Testis (tissue), 3 donors: Measurements from ENCODE around the gene SGF29. TPM values are rescaled to one million over a fixed set of nuclear protein-coding genes. Genes with fewer than 3 reads are reported as not detected.

ENCODE experiments used
- DNase-seq: peaks from one replicate; pipeline ENCODE4 v3.0.0-alpha.2; 2019
- H3K27ac ChIP-seq, 2 donors: fragments of 200-600 bp; sonication (generic); one replicate each; pipeline ENCODE4 v1.5.1; 2019
- H3K27me3 ChIP-seq: fragments of 200-600 bp; sonication (generic); one replicate; pipeline ENCODE4 v1.5.1; 2019
- H3K36me3 ChIP-seq: fragments of 200-600 bp; sonication (generic); one replicate; pipeline ENCODE4 v1.5.1; 2017; ENCODE audit warnings: low read depth; ENCODE audit errors: missing control alignments
- H3K4me1 ChIP-seq: fragments of 200-600 bp; sonication (generic); one replicate; pipeline ENCODE4 v1.5.1; 2019
- H3K4me3 ChIP-seq, 2 donors: fragments of 200-600 bp; sonication (generic); one replicate each; pipeline ENCODE4 v1.5.1; 2017 to 2019
- H3K9me3 ChIP-seq: fragments of 200-600 bp; sonication (generic); one replicate; pipeline ENCODE4 v1.5.1; 2017
- CTCF ChIP-seq, 3 experiments: fragments of 450-650 bp in 2 of 3; fragments of 200-600 bp in 1 of 3; sonication (generic) in 1 of 3; IDR thresholded peaks; one replicate each; pipeline ENCODE4 v1.5.1; 2016 to 2019; ENCODE audit warnings: antibody characterized with exemption in 3 of 3, mild to moderate bottlenecking in 2 of 3, moderate library complexity in 1 of 3
- POLR2A ChIP-seq: fragments of 450-650 bp; IDR thresholded peaks from one replicate; pipeline ENCODE4 v1.6.1; 2017; ENCODE audit warnings: antibody characterized with exemption, mild to moderate bottlenecking, moderate library complexity
- WGBS, 2 donors: methylation state at CpG; one replicate each; pipeline ENCODE4 v1.1.5; 2018; 5-methylcytosine and 5-hydroxymethylcytosine counted together
- intact Hi-C: fragments of 100-400 bp; cut with DNase I; formaldehyde crosslinking; loops from one replicate; pipeline ENCODE4 v1.15.1; 2023; ENCODE audit warnings: low total_unique reads
- polyA plus RNA-seq: library from polyadenylated mRNA; stranded (reverse); fragments of 350-450 nt; fragmentation: Illumina TruSeq; extraction: RNeasy Lipid Tissue Mini Kit (QIAGEN cat#74804); gene quantifications from one replicate; pipeline ENCODE4 v1.2.3, GENCODE V29; 2014; ENCODE audit warnings: low read depth, low replicate concordance; ENCODE audit not compliant: insufficient read depth
- total RNA-seq, 2 donors: library from RNA; depleted of rRNA; stranded (reverse); fragments of >200 nt; gene quantifications; one replicate each; pipeline ENCODE4 v1.2.3, GENCODE V29; 2016

SGF29 gene
- total and polyA plus RNA-seq, 3 donors from 2014 or later: 76.7 to 94.5 (median 82.3) TPM

GRCh38 chr16:28554634-28555423 is 1.1 kb downstream of the SGF29 start:
- Histone ChIP-seq H3K36me3 (no peaks in the 10 kb centered on the region), H3K4me3 (peak overlapping the region; percentile 56 to 76), H3K27ac (peak overlapping the region; percentile 92 to 95), H3K9me3 (no peaks in the 10 kb centered on the region), H3K27me3 (no peaks in the 10 kb centered on the region), H3K4me1 (peaks cover 12% of the 10 kb centered on the region)
- intact Hi-C loops: no loop called here
- WGBS, 2 donors: 53 to 67% methylated on average over 15 of the region's 15 CpGs
- DNase-seq: no peak
- no peak for TF ChIP-seq CTCF (IDR thresholded peaks at IDR 0.05)
- no peak for TF ChIP-seq POLR2A

GRCh38 chr16:28555561-28555960 is 1.8 kb downstream of the SGF29 start:
- intact Hi-C loops: no loop called here
- H3K27me3 ChIP-seq: no peaks in the 10 kb centered on the region
- TF ChIP-seq CTCF (IDR thresholded peaks at IDR 0.05): no peak
- TF ChIP-seq POLR2A: no peak
- H3K4me1 ChIP-seq: peaks cover 12% of the 10 kb centered on the region
- 67 to 87% methylated on average over 2 of the region's 2 CpGs for WGBS, 2 donors
- H3K27ac ChIP-seq: no peak overlapping the region
- DNase-seq: no peak
- no peaks in the 10 kb centered on the region for H3K36me3 ChIP-seq
- H3K9me3 ChIP-seq: no peaks in the 10 kb centered on the region
- no peak overlapping the region for H3K4me3 ChIP-seq

GRCh38 chr16:28556914-28557320 is 3.2 kb downstream of the SGF29 start:
- H3K9me3 ChIP-seq: no peaks in the 10 kb centered on the region
- 55 to 70% methylated on average over 2 of the region's 2 CpGs for WGBS, 2 donors
- intact Hi-C loops: no loop called here
- H3K27ac ChIP-seq: no peak overlapping the region
- TF ChIP-seq CTCF (IDR thresholded peaks at IDR 0.05): no peak
- no peak for TF ChIP-seq POLR2A
- H3K4me3 ChIP-seq: no peak overlapping the region
- peaks cover 19% of the 10 kb centered on the region for H3K4me1 ChIP-seq
- no peak for DNase-seq
- H3K36me3 ChIP-seq: no peaks in the 10 kb centered on the region
- no peaks in the 10 kb centered on the region for H3K27me3 ChIP-seq

GRCh38 chr16:28558456-28558855 is 4.7 kb downstream of the SGF29 start:
- Histone ChIP-seq H3K9me3 (no peaks in the 10 kb centered on the region), H3K36me3 (no peaks in the 10 kb centered on the region), H3K27ac (no peak overlapping the region), H3K27me3 (no peaks in the 10 kb centered on the region), H3K4me1 (peaks cover 25% of the 10 kb centered on the region), H3K4me3 (no peak overlapping the region)
- no peak for DNase-seq
- intact Hi-C loops: no loop called here
- 83 to 89% methylated on average over 3 of the region's 3 CpGs for WGBS, 2 donors
- TF ChIP-seq POLR2A: no peak
- no peak for TF ChIP-seq CTCF (IDR thresholded peaks at IDR 0.05)
